Measurements from ENCODE around the gene AGAP6. TPM values are rescaled to one million over a fixed set of nuclear protein-coding genes. Genes with fewer than 3 reads are reported as not detected.
"Not testable (repeated sequence)": the region's sequence is repeated elsewhere in the genome, so short reads cannot be mapped to it uniquely, and the experiment has no call there.

The AGAP6 gene
- polyA plus RNA-seq, 3 donors = 5.6 to 12.7 (median 9.4) TPM

DNA sequence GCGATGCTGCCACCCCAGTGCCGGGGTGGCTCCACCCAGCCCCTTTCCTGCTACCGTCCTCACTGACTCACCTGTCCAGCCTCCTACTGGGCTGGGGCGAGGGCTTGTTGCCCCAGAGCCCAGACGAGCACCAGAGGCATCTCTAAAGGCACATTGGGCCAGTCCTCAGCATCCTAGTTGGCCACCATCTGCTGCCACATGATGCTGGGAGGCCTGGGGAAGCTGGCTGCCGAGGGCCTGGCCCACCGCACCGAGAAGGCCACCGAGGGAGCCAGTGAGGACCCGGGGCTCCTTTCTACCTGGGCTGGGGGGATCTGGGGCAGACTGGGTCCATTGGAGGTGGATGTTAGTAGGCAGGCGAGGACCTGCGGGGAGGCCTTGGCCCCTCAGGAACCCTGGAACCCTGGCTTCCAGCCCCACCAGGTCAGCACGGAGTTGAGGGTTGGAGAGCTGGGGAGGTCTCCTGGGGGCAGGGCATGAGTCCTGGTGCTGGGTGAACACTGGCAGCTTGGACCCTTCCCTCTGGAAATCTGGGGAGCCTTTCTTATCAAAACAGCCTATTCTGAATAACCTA lies 32.3 kb downstream of the AGAP6 start:
- 78 to 89% (median 89%) methylated on average over 11 to 13 of the region's 13 CpGs for WGBS, 3 donors
- H3K27ac ChIP-seq (ENCODE audit: low read depth, low read length) = not testable (repeated sequence)

DNA sequence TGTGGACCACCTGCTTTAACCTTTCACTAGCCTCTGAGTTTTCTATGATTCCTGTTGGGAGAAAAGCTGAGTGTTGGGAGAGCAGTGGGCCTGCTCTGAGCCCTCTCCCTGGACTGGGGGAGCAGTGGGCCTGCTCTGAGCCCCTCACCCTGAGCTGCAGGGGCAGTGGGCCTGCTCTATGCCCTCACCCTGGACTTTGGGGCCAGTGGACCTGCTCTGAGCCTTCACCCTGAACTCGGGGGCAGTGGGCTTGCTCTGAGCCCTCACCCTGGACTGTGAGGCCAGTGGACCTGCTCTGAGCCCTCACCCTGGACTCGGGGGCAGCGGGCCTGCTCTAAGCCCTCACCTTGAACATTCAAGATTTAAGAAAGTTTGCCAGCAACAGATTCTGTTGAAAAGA lies 33.4 kb downstream of the AGAP6 start:
- WGBS, 3 donors = 63 to 91% (median 83%) methylated on average over 3 of the region's 3 CpGs
- H3K27ac ChIP-seq (ENCODE audit: low read depth, low read length) = no peak overlapping the region

DNA sequence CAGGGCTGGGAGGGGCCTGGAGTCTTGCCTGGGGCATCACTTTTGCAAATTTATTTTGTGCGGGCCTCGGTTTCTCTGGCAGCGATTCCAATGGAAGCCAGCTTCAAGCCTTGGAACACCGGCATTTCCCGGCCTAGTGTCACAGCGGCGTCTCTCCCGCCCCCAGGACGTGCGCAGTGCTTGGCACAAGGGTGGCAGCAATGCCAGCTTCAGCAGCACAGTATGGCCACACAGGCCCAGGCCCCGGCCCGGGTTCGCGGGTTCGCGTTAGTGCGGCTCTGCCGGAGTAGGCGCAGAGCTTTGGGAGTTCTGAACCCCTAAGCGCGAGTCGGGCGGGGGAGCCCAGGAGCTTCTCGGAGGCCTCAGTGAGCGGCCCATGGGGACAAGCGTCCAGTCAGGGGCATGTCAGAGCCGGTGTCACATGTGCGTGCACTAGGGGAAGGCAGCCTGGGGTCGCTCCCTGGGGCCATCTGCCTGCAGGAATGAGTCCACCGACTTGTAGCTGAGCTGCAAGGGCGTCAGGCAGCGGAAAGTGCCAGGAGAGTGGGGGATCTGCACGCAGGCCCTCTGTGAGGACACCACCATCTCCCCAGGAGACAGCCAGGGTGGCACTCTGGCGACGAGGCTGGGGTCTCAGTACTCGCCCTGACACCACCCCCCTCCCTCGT lies 36.6 kb downstream of the AGAP6 start:
- not testable (repeated sequence) for H3K27ac ChIP-seq (ENCODE audit: low read depth, low read length)
- WGBS, 3 donors = 18 to 31% (median 19%) methylated on average over 29 to 30 of the region's 37 CpGs

DNA sequence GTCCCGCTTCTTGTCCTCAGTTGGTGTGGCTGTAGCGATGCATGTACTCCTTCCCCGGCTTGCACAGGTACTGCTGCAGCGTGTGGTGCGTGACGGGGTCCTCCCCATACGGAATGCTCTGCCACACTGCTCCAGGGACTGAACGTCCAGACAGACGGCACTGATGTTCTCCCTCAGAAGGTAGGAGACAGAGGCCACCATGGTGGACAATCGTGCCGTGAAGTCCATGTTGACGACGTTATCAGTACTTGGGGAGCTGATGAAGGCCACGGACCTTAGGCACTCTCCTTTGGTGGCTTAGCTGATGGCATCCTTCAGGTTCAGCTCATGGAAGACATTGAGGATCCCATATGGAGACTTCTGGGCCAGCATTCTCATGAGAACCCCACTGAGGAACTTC lies 37.4 kb downstream of the AGAP6 start:
- no peak overlapping the region for H3K27ac ChIP-seq (ENCODE audit: low read depth, low read length)
- 91 to 95% (median 92%) methylated on average over 14 of the region's 14 CpGs for WGBS, 3 donors

DNA sequence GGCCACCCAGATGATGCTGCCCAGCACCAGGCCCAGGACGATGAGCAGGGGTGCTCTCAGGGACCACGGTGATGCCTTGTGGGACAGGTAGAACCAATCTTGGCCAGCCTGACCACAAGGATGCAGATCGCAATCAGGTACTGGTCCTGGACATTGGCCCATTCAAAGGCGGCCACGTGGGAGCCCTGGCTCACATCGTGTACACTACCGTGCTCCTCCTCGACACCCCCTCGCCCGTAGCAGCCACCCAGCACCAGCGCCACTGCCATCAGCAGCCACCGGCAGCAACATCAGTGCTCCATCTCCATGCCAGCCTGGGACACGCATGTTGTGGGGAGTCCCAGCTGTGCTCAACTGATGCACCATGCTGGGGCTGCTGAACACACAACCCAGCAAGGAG lies 39.0 kb downstream of the AGAP6 start:
- H3K27ac ChIP-seq (ENCODE audit: low read depth, low read length) = no peak overlapping the region
- 87 to 94% (median 91%) methylated on average over 13 of the region's 13 CpGs for WGBS, 3 donors

DNA sequence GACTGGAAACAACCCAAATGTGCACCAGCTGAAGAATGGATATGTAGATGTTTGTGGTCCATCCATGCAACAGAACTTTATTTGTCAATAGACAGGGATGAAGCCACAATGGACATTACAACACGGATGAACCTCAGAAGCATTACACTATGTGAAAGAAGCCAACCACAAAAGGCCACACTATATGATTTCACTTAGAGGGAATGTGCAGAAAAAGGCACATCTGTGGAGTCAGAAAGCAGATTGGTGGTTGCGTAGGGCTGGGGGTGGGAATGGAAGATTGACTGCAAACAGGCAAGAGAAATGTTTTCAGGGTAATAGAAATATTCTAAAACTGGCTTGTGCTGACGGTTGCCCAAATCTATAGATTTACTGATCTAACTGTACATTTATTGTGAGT lies 45.3 kb downstream of the AGAP6 start:
- WGBS, 3 donors = 54 to 65% (median 64%) methylated on average over 3 of the region's 3 CpGs

DNA sequence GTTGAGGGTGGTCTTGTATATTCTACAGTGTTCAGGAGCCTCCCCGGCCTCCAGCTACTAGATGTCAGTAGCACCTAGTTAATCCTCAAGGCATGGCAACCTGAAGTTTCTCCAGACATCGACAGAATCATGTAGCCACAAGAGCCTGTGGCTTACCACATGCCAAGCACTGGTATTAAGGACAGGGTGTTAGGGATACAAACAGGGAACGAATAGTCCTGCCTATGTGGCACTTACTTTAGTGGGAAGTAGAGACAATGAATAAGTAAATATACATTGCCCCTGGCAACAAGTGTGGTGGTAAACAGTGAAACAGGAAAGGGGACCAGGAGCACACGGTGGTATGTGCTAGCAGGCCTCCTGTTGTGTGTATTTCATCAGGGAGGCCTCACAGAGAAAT lies 47.1 kb downstream of the AGAP6 start:
- WGBS, 3 donors = 43 to 52% (median 43%) methylated on average over 4 of the region's 4 CpGs
- H3K27ac ChIP-seq (ENCODE audit: low read depth, low read length) = not testable (repeated sequence)

More for the DNA sequence above, 45.3 kb downstream of the AGAP6 start:
- H3K27ac ChIP-seq (ENCODE audit: low read depth, low read length) = no peak overlapping the region

DNA sequence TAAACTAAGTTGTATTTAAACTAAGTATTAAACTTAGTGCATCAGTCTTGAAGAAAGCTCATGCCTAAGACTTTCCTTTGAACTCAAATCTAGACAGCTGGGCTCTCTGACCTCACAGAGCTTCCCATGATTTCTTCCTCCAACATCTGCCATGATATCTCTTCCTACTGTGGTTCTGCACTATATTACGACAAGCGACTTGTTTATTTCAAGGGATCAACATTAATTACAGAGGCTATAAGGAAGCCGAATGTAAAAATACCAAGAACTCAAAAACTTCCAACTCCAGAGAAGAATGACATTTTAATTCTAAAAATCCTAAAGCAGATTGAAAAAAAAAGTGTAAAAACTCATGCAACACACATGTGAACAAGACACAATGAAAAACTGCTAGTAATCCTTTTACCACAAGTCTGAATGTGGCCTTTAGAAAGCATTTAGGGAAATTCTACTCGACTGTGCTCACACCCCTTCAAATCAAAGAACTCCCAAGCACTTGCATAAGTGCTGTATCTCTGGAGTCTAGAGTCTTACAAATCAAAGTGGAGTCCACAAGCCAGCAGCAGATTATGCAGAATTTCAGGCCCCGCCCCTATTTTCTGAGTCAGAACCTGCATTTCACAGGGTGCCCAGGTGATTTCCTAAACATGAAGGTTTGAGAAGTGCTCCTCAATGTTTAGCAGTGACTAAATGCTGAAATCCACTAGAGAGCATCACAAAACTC lies 56.9 kb downstream of the AGAP6 start:
- H3K27ac ChIP-seq (ENCODE audit: low read depth, low read length) = no peak overlapping the region
- 61 to 68% (median 67%) methylated on average over 5 of the region's 5 CpGs for WGBS, 3 donors

DNA sequence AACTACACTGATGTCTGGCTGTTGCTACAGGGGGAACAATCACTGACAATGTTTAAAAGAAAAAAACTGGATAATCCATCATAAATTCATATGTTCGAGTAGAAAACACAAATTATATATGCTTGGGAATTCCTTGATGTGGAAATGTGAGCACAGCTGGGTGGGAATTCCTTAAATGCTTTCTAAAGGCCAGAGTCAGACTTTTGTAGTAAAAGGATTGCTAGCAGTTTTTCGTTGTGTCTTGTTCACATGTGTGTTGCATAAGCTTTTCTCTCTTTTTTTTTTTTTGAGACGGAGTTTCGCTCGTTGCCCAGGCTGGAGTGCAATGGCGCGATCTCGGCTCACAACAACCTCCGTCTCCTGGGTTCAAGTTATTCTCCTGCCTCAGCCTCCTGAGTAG lies 58.3 kb downstream of the AGAP6 start:
- 73 to 85% (median 83%) methylated on average over 9 of the region's 9 CpGs for WGBS, 3 donors

DNA sequence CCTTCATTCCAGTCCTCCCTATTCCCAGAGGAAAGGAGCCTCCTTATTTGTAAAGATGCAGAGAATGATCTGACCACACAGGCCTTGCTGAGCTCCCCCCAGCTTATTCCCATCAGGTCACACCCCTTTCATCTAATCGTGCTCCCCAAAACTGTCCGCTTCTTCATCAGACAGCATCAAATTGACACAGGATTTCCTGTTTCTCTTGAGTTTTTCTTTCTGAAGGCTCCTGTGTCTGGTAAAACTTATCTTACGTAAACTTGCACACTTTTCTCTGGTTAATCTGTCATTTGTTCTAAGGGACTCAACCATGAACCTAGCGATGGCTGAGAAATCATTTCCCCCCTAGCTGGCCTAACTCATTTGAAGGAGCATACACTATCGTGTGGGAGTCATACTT lies 59.4 kb downstream of the AGAP6 start:
- WGBS, 3 donors = 62 to 78% (median 71%) methylated on average over 3 to 5 of the region's 5 CpGs
- H3K27ac ChIP-seq (ENCODE audit: low read depth, low read length) = not testable (repeated sequence)

More for the DNA sequence above, 58.3 kb downstream of the AGAP6 start:
- not testable (repeated sequence) for H3K27ac ChIP-seq (ENCODE audit: low read depth, low read length)

DNA sequence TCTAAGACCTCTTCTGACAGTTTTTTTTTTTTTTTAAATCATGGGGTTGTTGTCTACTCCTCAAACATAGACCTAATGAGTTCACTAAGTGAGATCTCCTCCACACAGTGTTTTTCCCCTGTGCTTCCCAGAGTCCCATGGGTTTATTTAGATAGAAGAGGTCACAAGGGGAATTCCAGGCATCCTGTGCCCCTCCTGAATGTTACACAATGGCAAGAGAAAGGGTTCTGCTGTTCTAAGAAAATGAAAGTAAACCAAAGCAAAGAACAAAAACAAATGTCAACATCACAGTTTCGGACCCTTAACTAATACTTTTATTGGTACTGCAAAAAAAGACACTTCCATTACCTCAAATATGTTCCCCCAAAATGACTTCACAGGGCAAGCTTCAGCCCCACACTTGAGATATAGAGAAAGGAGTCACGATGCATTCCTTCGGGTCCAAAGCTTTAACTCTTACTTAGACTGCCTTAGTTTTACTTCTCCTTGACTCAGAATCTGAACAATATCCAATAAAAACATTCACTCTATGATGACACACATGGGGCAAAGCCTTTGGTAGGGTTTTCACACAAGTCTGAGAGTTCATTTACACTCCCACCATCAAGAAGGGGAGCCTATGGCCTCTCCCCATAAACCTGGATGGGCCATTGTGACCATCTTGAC lies 63.9 kb downstream of the AGAP6 start:
- H3K27ac ChIP-seq (ENCODE audit: low read depth, low read length) = not testable (repeated sequence)
- 39 to 73% (median 61%) methylated on average over 3 of the region's 3 CpGs for WGBS, 3 donors

DNA sequence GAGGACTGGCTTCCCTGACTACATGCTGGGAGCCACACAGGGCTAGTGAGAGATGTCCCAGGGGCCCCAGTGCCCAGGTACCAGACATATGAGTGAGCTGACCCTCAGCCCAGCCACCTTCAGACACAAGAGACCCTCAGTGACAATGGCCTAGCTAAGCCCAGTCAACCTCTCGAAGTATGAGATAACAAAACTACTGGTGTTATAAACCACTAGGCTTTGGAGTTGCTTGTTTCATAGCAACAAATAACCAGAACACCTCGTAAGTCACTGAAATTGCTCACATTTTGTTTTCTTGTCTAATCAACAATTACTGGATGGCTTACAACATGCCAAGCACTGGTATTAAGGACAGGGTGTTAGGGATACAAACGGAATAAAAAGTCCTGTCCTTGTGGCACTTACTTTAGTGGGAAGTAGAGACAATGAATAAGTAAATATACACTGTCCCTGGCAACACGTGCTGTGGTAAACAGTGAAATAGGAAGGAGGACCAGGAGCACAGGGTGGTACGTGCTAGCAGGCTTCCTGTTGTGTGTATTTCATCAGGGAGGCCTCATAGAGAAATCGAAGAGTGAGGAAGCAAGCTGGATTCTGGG lies 64.7 kb downstream of the AGAP6 start:
- WGBS, 3 donors = 40 to 62% (median 56%) methylated on average over 6 of the region's 6 CpGs
- not testable (repeated sequence) for H3K27ac ChIP-seq (ENCODE audit: low read depth, low read length)

DNA sequence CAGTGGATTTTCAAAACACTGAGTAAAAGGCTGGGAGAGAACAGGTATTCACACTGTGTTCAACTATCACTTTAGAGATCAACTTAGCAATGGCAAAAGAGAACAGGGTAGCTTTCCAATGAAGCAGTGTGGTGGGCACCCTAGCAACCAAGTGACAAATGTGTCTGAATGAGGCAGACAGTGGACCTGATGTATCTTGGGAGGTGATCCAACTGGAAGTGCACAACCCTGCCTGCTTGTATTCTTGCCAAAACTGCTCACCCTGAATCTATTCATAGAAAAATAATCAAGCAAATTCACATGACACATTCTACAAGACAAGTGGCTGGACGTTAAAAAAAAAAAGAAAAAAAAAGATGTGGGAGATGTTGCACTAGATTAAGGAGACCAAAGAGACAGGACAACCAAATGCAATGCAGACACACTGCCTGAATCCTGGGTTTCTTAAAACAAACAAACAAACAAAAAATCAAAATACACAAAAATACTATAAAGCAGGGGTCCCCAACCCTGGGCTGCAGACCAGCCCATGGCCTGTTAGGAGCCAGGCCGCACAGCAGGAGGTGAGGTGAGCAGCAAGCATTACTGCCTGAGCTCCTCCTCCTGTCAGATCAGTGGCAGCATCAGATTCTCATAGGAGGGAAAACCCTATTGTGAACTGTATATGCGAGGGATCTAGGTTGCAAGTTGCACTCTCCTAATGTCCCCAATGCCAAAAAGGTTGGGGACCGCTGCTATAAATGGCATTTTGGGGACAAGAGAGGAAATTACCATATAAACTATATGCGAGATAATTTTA lies 67.5 kb downstream of the AGAP6 start:
- WGBS, 3 donors = 72 to 80% (median 76%) methylated on average over 5 of the region's 5 CpGs
- H3K27ac ChIP-seq (ENCODE audit: low read depth, low read length) = not testable (repeated sequence)

DNA sequence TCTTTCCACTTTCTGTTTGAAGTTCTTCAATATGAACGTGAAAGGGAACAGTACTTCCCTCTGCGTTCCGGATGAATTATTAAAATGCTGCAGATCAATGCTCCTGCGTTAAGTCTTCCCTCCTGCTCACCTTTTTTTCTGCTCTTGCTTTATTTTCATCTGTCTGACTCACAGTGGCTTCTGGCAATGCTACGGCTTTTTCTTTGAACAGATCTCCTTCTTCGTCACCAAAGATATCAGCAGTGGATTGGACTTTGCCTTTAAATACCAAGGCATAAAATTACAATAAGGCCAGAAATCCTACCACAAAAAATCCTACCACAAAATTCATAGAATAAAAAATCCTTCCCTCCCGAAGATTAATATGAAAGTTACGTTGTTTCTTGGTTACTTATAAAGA lies 68.4 kb downstream of the AGAP6 start:
- H3K27ac ChIP-seq (ENCODE audit: low read depth, low read length) = not testable (repeated sequence)
- 55 to 83% (median 81%) methylated on average over 8 of the region's 8 CpGs for WGBS, 3 donors

DNA sequence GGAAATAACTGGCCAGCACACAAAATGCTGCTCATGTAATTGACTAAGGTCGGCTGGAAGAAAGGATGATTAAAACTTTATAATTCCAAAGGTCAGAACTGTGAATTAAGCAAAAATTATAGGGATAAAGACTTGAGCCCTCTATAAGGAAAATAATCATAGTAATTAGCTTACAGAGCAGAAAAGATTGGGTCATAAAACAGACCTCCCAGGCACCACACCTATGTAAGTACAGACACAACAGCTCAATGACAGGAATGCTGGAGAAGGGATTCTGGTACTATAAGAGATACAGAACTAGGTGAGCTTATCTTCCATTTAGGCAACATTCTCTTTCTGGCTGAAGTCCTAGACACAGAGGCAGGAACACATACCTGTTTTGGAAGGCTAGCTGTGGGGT lies 70.5 kb downstream of the AGAP6 start:
- H3K27ac ChIP-seq (ENCODE audit: low read depth, low read length) = not testable (repeated sequence)
- 78 to 93% (median 82%) methylated on average over 1 of the region's 1 CpG for WGBS, 3 donors

DNA sequence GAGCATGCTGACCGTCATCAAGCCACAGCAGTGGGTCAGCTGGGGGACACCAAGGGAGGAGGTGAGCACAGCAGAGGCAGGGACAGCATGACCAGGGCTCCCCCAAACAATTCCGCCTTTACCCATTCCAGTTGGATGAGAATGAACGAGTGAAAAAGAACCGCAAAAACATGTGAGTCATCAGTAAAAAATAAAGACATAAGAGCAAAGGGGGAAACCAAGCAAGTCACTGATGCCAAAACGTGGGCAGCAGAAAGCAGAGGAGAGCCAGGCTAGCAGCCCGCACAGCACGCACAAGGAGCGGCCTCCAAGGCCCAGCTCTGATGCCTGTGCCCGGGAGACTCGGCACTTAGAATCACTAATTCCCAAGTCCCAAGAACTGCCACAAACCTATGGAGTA lies 71.7 kb downstream of the AGAP6 start:
- WGBS, 3 donors = 80 to 88% (median 82%) methylated on average over 10 of the region's 10 CpGs
- H3K27ac ChIP-seq (ENCODE audit: low read depth, low read length) = not testable (repeated sequence)
